GM23338 (cell line): Measurements from ENCODE around the gene PDHB. TPM values are rescaled to one million over a fixed set of nuclear protein-coding genes. Genes with fewer than 3 reads are reported as not detected.

ENCODE experiments used
- ATAC-seq: fragments of 200-7000 bp; cut with Tn5 transposase; 3 replicates; pipeline ENCODE4 v1.9.1; 2020
- DNase-seq: peaks from one replicate; pipeline ENCODE4 v3.0.0-alpha.2; 2015; ENCODE audit warnings: low spot score
- H2AFZ ChIP-seq: fragments of 200-600 bp; sonication (generic); 2 replicates; pipeline ENCODE4 v1.8.0; 2016; ENCODE audit warnings: antibody characterized with exemption, mild to moderate bottlenecking, moderate library complexity
- H3F3A ChIP-seq: fragments of 200-600 bp; sonication (generic); replicated peaks from 2 replicates; pipeline ENCODE4 v1.8.0; 2017; ENCODE audit warnings: antibody characterized with exemption, mixed run types, low read depth
- H3K27ac ChIP-seq: fragments of 200-600 bp; sonication (generic); 2 replicates; pipeline ENCODE4 v1.6.1; 2016; ENCODE audit warnings: low read depth
- H3K27me3 ChIP-seq: fragments of 200-600 bp; sonication (generic); 2 replicates; pipeline ENCODE4 v1.8.0; 2016; ENCODE audit warnings: mild to moderate bottlenecking, mixed run types, moderate library complexity; ENCODE audit not compliant: insufficient read depth
- H3K36me3 ChIP-seq: fragments of 200-600 bp; sonication (generic); 2 replicates; pipeline ENCODE4 v1.8.0; 2016; ENCODE audit warnings: mild to moderate bottlenecking; ENCODE audit not compliant: insufficient read depth
- H3K4me1 ChIP-seq: fragments of 200-600 bp; sonication (generic); 2 replicates; pipeline ENCODE4 v1.8.0; 2016; ENCODE audit warnings: mild to moderate bottlenecking, moderate library complexity; ENCODE audit not compliant: insufficient read depth
- H3K4me2 ChIP-seq: fragments of 200-600 bp; sonication (generic); 2 replicates; pipeline ENCODE4 v1.7.1; 2017; ENCODE audit warnings: mixed run types
- H3K4me3 ChIP-seq: fragments of 200-600 bp; sonication (generic); 2 replicates; pipeline ENCODE4 v1.6.1; 2016; ENCODE audit warnings: mixed run types
- H3K79me2 ChIP-seq: fragments of 200-600 bp; sonication (generic); replicated peaks from 2 replicates; pipeline ENCODE4 v1.8.0; 2017; ENCODE audit warnings: mild to moderate bottlenecking; ENCODE audit not compliant: insufficient read depth
- H3K9me2 ChIP-seq: fragments of 200-600 bp; sonication (generic); 2 replicates; pipeline ENCODE4 v1.8.0; 2017; ENCODE audit not compliant: insufficient read depth
- H4K20me1 ChIP-seq: fragments of 200-600 bp; sonication (generic); replicated peaks from 2 replicates; pipeline ENCODE4 v1.8.0; 2017; ENCODE audit warnings: mild to moderate bottlenecking; ENCODE audit not compliant: insufficient read depth
- H3K27ac Mint-ChIP-seq: 2 replicates; pipeline ENCODE4 v1.8.0; 2020; ENCODE audit warnings: inconsistent platforms, mild to moderate bottlenecking, moderate library complexity, mixed read lengths
- H3K27me3 Mint-ChIP-seq: 3 replicates; pipeline ENCODE4 v1.8.0; 2022; ENCODE audit warnings: low read depth, mild to moderate bottlenecking, moderate library complexity, mixed read lengths, inconsistent platforms; ENCODE audit not compliant: insufficient read depth, poor library complexity
- H3K36me3 Mint-ChIP-seq: 3 replicates; pipeline ENCODE4 v1.8.0; 2021; ENCODE audit warnings: low read depth, mild to moderate bottlenecking, inconsistent platforms, moderate library complexity, mixed read lengths
- H3K4me1 Mint-ChIP-seq: 3 replicates; pipeline ENCODE4 v1.8.0; 2020; ENCODE audit warnings: mild to moderate bottlenecking, inconsistent platforms, mixed read lengths
- H3K4me3 Mint-ChIP-seq: 3 replicates; pipeline ENCODE4 v1.8.0; 2021; ENCODE audit warnings: moderate library complexity, mild to moderate bottlenecking, inconsistent platforms, mixed read lengths
- H3K9me3 Mint-ChIP-seq: 3 replicates; pipeline ENCODE4 v1.8.0; 2020; ENCODE audit warnings: moderate library complexity, mild to moderate bottlenecking, inconsistent platforms, mixed read lengths
- CREB1 ChIP-seq: fragments of 250-450 bp; sonication (Bioruptor Pico); IDR thresholded peaks from 2 replicates; pipeline ENCODE4 v1.5.0; 2020; ENCODE audit warnings: low read depth, mild to moderate bottlenecking, moderate library complexity
- EZH2 ChIP-seq: fragments of 200-600 bp; sonication (generic); IDR thresholded peaks from one replicate; pipeline ENCODE4 v1.8.0; 2017; ENCODE audit warnings: antibody characterized with exemption, mild to moderate bottlenecking, low read depth; ENCODE audit not compliant: unreplicated experiment
- JUNB ChIP-seq: IDR thresholded peaks from one replicate; pipeline ENCODE4 v1.6.1; 2016; ENCODE audit warnings: antibody characterized with exemption; ENCODE audit not compliant: unreplicated experiment
- STAT1 ChIP-seq: IDR thresholded peaks from one replicate; pipeline ENCODE4 v1.6.1; 2016; ENCODE audit warnings: antibody characterized with exemption; ENCODE audit not compliant: unreplicated experiment
- ZNF114 ChIP-seq: fragments of 250-450 bp; sonication (Bioruptor Pico); IDR thresholded peaks from 2 replicates; pipeline ENCODE4 v1.5.0; 2020; ENCODE audit warnings: mild to moderate bottlenecking, moderate library complexity
- polyA plus RNA-seq: library from polyadenylated mRNA; unstranded; fragments of >200 nt; fragmentation: Nextera tagmentation; extraction: Ambion mirVana; gene quantifications from 2 replicates; pipeline ENCODE4 v1.2.1, GENCODE V29; 2016
- total RNA-seq: library from RNA; depleted of rRNA; stranded (reverse); fragments of >200 nt; shearing (Covaris generic); gene quantifications from 2 replicates; pipeline ENCODE4 v1.2.3, GENCODE V29; 2014
- TF ChIP-seq, protein P1 (sequence below), 2 experiments: fragments of 200-600 bp in 1 of 2; sonication (generic) in 1 of 2; conservative IDR thresholded peaks; 2 replicates each; pipeline versions ENCODE4 v1.5.1 to v1.6.1; 2016 to 2017; ENCODE audit warnings: antibody characterized with exemption in 2 of 2, low read depth in 2 of 2, mild to moderate bottlenecking in 2 of 2, moderate library complexity in 1 of 2
- TF ChIP-seq, protein P2 (sequence below): fragments of 250-450 bp; sonication (Bioruptor Pico); IDR thresholded peaks from 2 replicates; pipeline ENCODE4 v1.5.0; 2020; ENCODE audit warnings: mild to moderate bottlenecking, moderate library complexity

Gene PDHB
- total and polyA plus RNA-seq, 2 experiments from 2014 or later = 172 to 222 TPM

DNA sequence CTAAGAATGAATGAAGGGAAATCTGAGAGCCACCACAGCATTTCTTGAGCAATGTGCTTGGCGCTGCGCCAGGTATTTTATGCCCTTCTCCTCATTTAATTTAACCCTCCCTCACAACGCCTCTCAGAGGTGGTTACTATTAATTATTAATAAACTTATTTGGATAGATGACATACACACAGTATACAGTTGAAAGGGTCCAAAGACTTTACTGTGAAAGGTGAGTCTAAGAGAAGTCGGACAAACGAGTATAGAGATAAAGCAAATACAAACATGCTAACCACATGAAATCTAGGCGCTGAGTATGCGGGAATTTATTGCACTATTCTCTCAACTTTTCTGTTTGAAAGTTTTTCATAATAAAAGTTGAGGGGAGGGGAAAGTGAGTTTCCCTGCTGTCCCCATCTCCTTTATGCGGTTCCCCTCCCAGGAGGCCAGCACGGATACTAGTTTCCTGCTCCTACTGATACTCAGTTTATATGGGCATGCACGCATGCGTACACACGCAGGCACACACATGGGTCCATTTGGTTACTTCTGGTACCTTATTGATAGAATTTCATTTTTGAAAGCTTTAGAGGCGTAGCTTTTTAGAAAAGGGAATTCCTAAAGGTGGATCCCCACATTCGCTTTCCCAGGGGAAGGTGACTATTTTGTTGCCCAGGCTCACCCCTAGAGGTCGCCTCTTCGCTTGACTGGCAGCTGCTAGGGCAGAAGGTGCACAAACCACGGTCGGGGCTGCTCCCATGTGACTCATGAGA lies 29.7 kb upstream of the PDHB start:
- peak; percentile 88 for DNase-seq
- peaks cover 6% of the 10 kb centered on the region for H3K27me3 Mint-ChIP-seq
- H3K4me2 ChIP-seq = peak overlapping the region; percentile 34
- peak; percentile 97 for ATAC-seq
- H4K20me1 ChIP-seq = no peaks in the 10 kb centered on the region
- H3K79me2 ChIP-seq = no peaks in the 10 kb centered on the region
- peaks cover 12% of the 10 kb centered on the region for H3K4me1 Mint-ChIP-seq
- no peak for TF ChIP-seq JUNB
- no peak for TF ChIP-seq STAT1
- TF ChIP-seq, protein P1, sequence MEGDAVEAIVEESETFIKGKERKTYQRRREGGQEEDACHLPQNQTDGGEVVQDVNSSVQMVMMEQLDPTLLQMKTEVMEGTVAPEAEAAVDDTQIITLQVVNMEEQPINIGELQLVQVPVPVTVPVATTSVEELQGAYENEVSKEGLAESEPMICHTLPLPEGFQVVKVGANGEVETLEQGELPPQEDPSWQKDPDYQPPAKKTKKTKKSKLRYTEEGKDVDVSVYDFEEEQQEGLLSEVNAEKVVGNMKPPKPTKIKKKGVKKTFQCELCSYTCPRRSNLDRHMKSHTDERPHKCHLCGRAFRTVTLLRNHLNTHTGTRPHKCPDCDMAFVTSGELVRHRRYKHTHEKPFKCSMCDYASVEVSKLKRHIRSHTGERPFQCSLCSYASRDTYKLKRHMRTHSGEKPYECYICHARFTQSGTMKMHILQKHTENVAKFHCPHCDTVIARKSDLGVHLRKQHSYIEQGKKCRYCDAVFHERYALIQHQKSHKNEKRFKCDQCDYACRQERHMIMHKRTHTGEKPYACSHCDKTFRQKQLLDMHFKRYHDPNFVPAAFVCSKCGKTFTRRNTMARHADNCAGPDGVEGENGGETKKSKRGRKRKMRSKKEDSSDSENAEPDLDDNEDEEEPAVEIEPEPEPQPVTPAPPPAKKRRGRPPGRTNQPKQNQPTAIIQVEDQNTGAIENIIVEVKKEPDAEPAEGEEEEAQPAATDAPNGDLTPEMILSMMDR (conservative IDR thresholded peaks at IDR 0.05; ENCODE audit: low read depth in 2 of 2) = peak; percentile 89 to 93
- H3F3A ChIP-seq = no peaks in the 10 kb centered on the region
- peak overlapping the region; percentile 49; the same call in 2 of the 3 replicates for H3K4me3 Mint-ChIP-seq
- H3K27me3 ChIP-seq = no peaks in the 10 kb centered on the region
- peak overlapping the region; percentile 70; the same call in 1 of the 2 replicates for H3K27ac ChIP-seq
- peak overlapping the region; percentile 93 for H3K27ac Mint-ChIP-seq
- H3K36me3 ChIP-seq = no peaks in the 10 kb centered on the region
- peak overlapping the region; percentile 84 for H2AFZ ChIP-seq
- no peaks in the 10 kb centered on the region for H3K36me3 Mint-ChIP-seq
- 0 out of 2 replicates have a peak overlapping the region, but pooled peaks have one; percentile 9 for H3K4me3 ChIP-seq
- no peaks in the 10 kb centered on the region for H3K9me3 Mint-ChIP-seq
- H3K4me1 ChIP-seq = peaks cover 9% of the 10 kb centered on the region
- H3K9me2 ChIP-seq = no peaks in the 10 kb centered on the region

DNA sequence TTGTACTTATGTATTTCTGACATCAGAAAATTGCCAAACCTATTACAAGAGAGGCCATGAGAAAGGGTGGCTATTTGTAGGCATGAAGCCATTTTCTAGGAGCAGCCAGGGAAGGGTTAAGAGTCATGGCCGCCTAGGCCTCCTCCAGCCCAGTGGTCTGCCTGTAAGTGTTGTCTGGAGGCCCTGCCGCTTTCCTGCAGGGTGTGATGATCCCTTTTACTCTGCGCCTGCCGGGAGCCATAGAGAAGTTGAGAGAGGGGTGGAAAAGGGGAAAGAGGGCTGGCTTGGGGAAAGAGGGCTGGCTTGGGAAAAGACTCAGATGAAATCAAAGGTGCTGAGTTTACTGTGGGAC lies 29.2 kb upstream of the PDHB start:
- Histone ChIP-seq H3F3A (no peaks in the 10 kb centered on the region), H3K4me2 (peak overlapping the region; percentile 34; the same call in 1 of the 2 replicates), H3K27me3 (no peaks in the 10 kb centered on the region), H4K20me1 (no peaks in the 10 kb centered on the region), H3K79me2 (no peaks in the 10 kb centered on the region), H2AFZ (peak overlapping the region; percentile 84), H3K4me3 (no peak overlapping the region), H3K36me3 (no peaks in the 10 kb centered on the region), H3K9me2 (no peaks in the 10 kb centered on the region), H3K4me1 (peaks cover 9% of the 10 kb centered on the region), H3K27ac (peak overlapping the region; percentile 70; the same call in 1 of the 2 replicates)
- peaks cover 6% of the 10 kb centered on the region for H3K27me3 Mint-ChIP-seq
- ATAC-seq (peak; percentile 83), DNase-seq (peak; percentile 58)
- no peaks in the 10 kb centered on the region for H3K9me3 Mint-ChIP-seq
- H3K4me1 Mint-ChIP-seq = peaks cover 12% of the 10 kb centered on the region
- H3K27ac Mint-ChIP-seq = peak overlapping the region; percentile 93
- H3K4me3 Mint-ChIP-seq = no peak overlapping the region
- H3K36me3 Mint-ChIP-seq = no peaks in the 10 kb centered on the region
- TF ChIP-seq, protein P1 (conservative IDR thresholded peaks at IDR 0.05; ENCODE audit: low read depth in 2 of 2) = no peak
- TF ChIP-seq STAT1 = no peak
- TF ChIP-seq ZNF114 = no peak
- TF ChIP-seq, protein P2, sequence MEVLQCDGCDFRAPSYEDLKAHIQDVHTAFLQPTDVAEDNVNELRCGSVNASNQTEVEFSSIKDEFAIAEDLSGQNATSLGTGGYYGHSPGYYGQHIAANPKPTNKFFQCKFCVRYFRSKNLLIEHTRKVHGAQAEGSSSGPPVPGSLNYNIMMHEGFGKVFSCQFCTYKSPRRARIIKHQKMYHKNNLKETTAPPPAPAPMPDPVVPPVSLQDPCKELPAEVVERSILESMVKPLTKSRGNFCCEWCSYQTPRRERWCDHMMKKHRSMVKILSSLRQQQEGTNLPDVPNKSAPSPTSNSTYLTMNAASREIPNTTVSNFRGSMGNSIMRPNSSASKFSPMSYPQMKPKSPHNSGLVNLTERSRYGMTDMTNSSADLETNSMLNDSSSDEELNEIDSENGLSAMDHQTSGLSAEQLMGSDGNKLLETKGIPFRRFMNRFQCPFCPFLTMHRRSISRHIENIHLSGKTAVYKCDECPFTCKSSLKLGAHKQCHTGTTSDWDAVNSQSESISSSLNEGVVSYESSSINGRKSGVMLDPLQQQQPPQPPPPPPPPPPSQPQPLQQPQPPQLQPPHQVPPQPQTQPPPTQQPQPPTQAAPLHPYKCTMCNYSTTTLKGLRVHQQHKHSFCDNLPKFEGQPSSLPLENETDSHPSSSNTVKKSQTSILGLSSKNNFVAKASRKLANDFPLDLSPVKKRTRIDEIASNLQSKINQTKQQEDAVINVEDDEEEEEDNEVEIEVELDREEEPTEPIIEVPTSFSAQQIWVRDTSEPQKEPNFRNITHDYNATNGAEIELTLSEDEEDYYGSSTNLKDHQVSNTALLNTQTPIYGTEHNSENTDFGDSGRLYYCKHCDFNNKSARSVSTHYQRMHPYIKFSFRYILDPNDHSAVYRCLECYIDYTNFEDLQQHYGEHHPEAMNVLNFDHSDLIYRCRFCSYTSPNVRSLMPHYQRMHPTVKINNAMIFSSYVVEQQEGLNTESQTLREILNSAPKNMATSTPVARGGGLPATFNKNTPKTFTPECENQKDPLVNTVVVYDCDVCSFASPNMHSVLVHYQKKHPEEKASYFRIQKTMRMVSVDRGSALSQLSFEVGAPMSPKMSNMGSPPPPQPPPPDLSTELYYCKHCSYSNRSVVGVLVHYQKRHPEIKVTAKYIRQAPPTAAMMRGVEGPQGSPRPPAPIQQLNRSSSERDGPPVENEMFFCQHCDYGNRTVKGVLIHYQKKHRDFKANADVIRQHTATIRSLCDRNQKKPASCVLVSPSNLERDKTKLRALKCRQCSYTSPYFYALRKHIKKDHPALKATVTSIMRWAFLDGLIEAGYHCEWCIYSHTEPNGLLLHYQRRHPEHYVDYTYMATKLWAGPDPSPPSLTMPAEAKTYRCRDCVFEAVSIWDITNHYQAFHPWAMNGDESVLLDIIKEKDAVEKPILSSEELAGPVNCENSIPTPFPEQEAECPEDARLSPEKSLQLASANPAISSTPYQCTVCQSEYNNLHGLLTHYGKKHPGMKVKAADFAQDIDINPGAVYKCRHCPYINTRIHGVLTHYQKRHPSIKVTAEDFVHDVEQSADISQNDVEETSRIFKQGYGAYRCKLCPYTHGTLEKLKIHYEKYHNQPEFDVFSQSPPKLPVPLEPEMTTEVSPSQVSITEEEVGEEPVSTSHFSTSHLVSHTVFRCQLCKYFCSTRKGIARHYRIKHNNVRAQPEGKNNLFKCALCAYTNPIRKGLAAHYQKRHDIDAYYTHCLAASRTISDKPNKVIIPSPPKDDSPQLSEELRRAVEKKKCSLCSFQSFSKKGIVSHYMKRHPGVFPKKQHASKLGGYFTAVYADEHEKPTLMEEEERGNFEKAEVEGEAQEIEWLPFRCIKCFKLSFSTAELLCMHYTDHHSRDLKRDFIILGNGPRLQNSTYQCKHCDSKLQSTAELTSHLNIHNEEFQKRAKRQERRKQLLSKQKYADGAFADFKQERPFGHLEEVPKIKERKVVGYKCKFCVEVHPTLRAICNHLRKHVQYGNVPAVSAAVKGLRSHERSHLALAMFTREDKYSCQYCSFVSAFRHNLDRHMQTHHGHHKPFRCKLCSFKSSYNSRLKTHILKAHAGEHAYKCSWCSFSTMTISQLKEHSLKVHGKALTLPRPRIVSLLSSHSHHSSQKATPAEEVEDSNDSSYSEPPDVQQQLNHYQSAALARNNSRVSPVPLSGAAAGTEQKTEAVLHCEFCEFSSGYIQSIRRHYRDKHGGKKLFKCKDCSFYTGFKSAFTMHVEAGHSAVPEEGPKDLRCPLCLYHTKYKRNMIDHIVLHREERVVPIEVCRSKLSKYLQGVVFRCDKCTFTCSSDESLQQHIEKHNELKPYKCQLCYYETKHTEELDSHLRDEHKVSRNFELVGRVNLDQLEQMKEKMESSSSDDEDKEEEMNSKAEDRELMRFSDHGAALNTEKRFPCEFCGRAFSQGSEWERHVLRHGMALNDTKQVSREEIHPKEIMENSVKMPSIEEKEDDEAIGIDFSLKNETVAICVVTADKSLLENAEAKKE (CRISPR knock-in tag) = no peak
- TF ChIP-seq CREB1 (CRISPR knock-in tag) = no peak
- TF ChIP-seq JUNB = no peak
- TF ChIP-seq EZH2 = no peak
